GM21423 (cell line): ENCODE results near the gene AP2A1.
A peak's percentile ranks its signal among the peaks of the same experiment; 100 is the strongest.
"Not testable (repeated sequence)": the region's sequence is repeated elsewhere in the genome, so short reads cannot be mapped to it uniquely, and the experiment has no call there.

Experiments used
- ATAC-seq: cut with Tn5 transposase; IDR thresholded peaks from one replicate; pipeline ENCODE4 v1.9.1; 2021; ENCODE audit warnings: mild to moderate bottlenecking, moderate library complexity; ENCODE audit not compliant: unreplicated experiment

The AP2A1 gene

DNA sequence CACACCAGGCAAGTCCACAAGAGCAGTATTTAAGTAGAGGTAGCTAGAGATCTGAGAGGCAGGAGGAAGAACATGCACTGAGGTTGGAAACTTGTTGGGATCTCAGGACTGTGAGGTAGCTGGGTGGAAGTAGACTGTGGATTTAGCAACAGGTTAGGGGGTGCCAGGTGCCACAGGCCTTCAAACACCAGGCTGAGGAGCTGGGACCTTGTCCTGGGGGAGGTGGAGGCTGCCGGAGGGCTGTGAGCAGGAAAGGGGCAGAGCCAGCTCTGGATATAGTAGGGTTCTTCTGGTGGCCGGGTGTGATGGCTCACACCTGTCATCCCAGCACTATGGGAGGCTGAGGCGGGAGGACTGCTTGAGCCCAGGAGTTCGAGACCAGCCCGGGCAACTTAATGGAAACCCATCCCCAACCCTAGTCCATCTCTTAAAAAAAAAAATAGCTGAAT lies 43.2 kb downstream of the AP2A1 start:
- ATAC-seq, result no peak

DNA sequence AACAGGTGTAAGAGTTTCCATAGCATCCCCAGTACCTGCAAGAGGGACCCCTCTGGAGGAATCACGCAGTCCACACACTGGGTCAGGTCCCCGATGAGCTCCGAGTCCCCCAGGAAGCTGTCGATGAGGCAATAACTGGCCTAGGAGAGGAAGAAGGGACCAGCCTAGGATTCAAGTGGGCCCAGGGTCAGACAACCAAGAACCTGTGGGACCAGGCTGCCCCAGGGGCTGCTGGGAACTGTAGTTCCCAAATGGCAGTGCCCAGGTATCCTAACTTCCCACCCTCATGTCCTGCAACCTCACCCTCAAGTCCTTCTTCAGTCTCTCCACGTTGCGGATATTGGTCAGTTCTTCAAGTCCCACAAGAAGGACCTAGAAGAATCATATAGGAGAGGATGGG lies 44.5 kb downstream of the AP2A1 start:
- no peak for ATAC-seq

DNA sequence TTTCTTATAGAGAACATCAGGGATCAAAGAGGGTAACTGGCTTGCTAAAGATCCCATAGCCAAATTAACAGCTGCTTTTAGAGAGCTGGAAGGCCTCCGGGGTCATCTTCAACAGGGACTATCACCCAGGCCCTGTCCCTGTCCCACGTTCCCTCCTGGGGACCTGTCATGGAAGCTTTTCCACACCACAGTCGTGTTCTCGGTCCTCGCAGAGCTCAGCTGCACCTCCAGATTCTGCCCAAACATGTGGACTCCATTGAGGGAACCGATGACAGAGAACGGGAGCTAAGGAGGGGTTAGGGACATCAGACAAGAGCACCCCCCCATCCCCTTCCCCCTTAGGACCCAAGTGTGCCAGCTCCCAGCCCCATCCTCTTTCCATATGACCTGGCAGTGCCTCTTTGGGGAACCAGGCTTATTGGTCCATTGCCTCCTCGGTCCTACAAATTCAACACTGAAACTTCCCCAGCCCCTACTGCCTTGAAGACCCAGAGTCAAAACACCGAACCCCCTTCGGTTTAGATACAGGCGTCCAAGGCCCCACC lies 45.7 kb downstream of the AP2A1 start:
- ATAC-seq, result no peak

DNA sequence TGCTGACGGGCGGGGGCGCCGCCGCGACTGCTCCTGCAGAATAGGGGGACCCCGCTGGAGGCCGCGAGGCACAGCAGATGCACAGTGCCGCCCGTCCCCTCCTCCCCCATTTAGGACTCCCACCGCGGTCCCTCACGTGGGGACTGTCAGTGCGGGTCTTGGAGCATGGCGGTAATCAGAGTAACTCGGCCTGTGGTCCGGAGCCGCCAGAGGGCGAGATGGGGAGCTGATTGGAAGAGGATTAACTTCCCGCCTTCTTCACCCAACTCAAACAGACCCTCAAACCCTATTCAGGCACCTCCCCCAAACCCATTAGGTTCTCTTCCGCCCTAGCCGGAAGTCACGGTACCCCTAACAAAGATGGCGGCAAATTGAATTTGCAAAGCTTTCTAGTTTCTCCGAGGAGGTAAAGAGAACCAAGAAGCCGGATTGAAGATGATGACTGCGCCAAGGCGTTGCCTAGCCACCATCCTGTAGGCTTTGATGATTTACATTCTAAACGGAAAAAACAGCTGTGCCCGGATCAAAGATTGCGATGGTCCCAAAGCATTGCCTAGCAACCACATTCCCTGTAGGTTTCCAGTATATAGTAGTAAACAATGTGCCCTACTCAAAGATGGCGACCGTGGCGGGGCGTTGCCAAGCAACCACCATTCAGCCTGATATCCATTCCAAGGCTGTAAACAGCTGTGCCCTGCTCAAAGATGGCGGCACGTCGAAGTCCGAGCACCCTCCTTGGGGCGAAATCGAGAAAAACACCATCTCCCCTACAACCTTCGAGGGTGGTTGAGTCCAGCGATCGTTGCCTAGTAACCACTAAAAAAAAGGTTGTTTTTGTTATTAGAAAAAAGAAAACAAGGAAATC lies 46.4 kb downstream of the AP2A1 start, which contains the start of gene FUZ:
TSS of gene FUZ (minus strand) at position 296 of the 865 bp plus-strand sequence. CDS start at position 110, 186 bp downstream.
- ATAC-seq, result peak; percentile 50

DNA sequence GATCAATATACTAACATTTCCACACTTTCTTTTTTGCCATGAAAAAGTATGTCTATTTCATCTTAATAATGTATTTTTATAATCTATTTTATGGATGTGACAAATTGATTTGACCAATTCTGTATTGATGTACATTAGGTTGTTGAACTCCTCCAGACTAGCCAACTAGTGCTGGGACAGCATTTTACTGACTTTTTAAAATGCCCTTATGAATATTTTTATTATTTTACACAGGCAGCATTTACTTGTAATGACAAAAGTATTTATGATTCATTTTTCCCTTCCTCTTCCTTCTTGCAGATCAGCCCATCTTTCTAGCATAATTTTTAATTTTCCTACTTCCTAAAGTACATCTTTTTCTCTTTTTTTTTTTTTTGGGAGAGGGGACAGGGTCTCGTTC lies 47.2 kb downstream of the AP2A1 start:
- no peak for ATAC-seq

DNA sequence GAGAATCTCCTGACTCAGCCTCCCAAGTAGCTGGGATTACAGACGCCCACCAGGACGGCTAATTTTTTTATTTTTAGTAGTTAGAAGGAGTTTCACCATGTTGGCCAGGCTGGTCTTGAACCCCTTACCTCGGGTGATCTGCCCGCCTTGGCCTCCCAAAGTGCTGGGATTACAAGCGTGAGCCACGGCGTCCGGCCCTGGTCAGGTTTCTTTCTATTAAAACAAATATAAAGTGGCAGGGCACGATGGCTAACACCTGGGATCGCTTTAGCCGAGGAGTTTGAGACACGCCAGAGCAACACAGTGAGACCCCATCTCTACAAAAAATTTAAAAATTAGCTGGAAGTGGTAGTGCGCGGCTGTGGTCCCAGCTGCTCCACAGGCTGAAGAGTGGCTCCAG lies 49.8 kb downstream of the AP2A1 start:
- ATAC-seq, result no peak

DNA sequence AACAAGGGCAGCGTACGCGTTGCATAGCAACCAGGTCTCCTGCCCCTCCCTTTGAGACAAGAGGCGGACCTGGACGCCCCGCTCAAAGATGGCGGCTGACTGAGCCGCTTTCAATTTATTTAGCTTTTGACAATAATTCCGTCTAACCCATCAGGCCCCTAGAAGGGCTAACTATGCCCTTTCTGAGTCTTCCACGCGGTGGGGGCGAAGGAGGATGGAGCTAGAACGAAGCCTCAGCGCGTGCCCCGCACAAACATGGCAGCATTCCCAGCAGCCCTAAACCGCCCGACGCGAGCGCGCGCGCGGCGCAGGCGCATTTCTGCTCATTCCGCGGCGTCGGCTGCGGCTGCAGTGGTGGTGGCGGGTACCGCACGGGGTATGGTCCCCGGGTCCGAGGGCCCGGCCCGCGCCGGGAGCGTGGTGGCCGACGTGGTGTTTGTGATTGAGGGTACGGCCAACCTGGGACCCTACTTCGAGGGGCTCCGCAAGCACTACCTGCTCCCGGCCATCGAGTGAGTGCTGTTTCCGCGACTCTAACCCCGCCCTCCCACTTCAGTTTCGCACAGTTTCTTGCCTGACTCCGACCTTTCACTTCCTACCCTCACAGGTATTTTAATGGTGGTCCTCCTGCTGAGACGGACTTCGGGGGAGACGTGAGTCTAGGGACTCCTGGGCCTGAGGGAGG lies 51.3 kb downstream of the AP2A1 start, which contains the start of gene MED25:
TSS of gene MED25 (plus strand) at position 326 of the 685 bp plus-strand sequence. CDS start at position 379, 53 bp downstream.
- peak; percentile 76 for ATAC-seq

DNA sequence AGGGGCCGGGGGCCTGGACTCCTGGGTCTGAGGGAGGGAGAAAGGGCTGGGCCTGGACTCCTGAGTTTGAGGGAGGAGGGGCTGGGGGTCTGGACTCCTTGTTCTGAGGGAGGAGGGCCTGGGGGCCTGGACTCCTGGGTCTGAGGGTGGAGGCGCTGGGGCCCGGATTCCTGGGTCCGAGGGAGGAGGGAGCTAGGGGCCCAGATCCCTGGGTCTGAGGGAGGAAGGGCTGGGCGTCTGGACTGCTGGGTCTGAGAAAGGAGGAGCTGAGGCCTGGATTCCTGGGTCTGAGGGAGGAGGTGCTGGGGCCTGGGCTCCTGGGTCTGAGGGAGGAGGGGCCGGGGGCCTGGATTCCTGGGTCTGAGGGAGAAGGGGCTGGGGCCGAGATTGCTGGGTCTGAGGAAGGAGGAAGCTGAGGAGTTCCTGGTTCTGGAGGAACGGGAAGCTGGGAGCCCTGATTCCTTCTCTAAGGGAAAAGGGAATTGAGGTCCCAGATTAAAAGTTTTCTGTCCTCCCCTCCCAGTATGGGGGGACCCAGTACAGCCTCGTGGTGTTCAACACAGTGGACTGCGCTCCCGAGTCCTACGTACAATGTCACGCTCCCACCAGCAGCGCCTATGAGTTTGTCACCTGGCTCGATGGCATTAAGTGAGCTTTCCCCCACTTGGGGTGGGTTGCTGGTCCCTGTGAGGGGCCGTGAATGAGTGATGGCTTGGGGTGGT lies 52.0 kb downstream of the AP2A1 start:
- no peak for ATAC-seq

DNA sequence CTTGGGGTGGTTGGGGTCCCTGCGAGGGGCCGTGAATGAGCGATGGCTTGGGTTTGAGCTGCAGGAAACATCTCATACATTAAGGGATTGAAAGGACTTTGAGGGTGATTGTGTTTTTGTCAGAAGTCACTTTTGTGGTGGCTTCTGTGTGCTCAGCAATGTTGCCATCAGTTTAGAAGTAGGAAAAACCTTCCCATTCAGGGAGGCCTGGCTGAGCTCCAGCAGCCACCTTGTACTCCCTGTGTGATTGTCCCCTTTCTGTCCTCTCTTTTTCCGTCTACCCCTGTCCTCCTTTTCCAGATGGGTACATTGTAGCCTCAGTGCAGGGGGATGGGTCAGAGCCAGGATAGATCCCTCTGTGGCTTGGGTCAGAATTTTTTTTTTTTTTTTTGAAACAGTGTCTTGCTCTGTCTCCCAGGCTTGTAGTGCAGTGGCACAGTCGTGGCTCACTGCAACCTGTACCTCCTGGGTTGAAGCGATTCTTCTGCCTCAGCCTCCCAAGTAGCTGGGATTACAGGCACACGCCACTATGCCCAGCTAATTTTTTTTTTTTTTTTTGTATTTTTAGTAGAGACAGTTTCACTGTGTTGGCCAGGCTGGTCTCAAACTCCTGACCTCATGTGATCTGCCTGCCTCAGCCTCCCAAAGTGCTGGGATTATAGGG lies 52.8 kb downstream of the AP2A1 start:
- not testable (repeated sequence) for ATAC-seq

DNA sequence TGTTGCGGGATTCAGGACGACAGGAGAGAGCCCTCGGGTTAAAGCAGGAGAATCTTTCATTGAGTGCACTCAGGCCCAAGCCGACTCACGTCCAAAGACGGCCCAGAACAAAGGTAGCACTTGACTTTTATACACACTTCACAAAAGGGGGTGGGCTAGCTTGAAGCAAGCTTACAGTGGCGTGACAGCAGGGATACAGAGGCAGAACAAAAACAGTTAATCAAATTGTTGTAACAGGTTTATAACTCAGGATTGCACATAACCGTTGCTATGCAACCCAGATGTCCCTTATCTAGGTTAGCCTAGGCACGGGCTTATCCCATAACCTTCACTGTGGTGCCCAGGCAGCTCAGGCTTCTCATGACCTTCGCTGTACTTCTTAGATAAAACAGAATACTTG lies 53.3 kb downstream of the AP2A1 start:
- no peak for ATAC-seq

DNA sequence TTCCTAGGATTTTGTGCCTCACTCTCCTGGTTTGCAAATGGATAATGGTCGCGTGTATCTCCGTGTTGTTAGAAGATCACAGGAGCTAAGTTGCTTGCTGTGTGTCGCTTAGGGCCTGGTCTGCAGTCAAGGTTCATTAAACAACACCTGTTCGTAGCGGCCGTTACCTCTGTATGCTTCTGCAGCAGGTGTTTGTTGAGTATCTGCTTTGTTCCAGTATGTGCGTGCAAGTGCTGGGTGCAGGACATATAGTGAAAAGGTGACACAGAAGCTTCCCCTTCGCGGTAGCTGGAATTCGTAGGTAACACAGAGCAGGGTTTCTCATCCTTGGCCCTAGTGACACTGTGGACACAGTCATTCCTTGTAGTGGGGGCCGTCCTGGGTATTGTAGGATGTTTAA lies 56.7 kb downstream of the AP2A1 start:
- ATAC-seq, result no peak

DNA sequence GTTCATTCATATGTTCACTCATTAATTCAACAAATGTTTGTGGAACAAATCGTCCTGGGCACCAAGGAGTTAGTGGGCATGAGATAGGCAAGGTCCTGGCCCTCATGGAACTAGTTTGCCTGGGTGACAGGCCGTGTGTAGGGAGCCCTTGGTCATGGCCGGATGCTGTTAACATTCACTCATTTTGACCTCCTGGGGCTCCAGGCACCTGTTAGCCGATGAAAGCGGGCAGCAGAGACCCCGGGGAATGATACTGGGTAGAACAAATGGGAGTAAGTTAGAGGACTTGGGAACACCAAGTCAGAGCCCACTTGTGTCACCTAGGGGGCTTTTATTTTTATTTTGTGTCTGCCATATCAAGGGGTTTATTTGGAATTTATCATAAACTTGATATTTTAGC lies 57.9 kb downstream of the AP2A1 start:
- no peak for ATAC-seq

DNA sequence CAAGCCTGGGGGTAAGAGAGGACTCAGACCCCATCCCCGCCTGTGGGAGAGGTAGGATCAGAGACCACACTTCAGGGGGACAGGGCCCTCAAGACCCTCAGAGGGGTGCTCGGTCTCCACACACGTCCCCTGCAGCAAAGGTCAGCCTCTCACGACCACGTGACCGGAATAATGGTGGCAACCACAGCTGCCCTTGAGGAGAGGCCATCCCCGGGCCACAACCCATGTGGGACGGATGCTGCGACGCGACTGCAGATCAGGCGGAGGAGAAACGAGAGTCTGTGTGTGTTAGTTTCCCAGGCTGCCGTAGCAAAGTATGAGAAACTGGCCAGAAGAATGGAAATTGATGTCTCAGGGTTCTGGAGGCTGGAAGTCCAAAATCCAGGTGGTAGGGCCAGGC lies 60.2 kb downstream of the AP2A1 start:
- ATAC-seq, result no peak

DNA sequence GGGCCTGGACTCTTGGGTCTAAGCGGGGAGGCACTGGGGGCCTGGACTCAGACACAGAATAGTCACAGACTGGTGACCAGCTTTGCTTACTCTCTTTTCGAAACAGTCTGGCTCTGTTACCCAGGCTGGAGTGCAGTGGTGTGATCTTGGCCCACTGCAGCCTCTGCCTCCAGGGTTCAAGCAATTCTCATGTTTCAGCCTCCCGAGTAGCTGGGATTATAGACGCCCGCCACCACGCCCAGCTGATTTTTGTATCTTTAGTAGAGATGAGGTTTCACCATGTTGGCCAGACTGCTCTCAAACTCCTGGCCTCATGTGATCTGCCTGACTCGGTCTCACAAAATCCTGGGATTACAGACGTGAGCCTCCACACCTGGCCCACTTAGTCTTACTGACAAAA lies 62.4 kb downstream of the AP2A1 start:
- ATAC-seq, result no peak

DNA sequence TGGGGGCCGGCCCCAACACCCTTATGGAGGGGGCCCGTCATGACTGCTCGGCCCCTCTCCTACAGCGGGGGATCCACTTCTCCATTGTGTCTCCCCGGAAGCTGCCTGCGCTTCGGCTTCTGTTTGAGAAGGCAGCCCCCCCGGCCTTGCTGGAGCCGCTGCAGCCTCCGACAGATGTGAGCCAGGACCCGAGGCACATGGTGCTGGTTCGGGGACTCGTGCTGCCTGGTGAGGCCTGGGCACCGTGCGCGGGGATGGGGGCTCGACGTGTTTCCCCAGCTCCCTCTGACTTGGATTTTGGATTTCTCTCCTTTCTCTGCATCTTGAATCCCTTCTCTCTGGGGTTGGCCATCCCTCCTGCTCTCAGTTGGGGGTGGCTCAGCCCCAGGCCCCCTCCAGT lies 62.9 kb downstream of the AP2A1 start:
- no peak for ATAC-seq

DNA sequence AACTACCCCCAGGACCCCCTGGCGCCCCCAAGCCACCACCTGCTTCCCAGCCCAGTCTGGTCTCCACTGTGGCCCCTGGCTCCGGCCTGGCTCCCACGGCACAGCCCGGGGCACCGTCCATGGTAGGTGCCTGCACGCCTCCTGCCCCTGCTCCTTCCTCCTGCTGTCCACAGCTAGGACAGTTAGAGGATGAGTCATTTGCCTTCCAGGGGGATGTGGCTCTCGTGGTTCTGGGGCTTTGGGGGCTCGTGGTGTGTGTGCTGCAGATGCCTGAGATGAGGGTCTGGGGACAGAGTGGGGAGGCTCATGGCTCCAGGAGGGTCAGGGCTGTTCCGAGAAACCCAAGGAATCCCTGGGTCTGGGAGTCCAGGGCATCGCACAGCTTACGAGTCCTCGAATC lies 64.0 kb downstream of the AP2A1 start:
- ATAC-seq, result no peak

DNA sequence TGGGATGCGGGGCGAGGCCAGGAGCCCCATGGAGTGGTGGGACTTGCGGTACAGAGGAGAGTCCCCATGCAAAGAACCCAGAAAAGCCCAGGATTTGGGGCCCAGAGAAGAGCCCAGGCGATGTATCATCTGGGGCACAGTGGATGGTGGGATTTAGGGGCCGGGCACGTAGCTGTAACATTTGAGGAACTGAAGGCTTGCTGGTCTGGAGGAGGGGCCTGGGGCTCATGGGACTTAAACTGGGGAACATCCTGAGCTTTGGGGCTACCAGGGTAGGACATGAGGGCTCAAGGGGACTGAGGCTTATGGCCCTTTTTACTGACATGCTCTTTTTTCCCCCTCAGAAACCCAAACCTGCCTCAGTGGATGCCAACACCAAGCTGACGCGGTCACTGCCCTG lies 64.8 kb downstream of the AP2A1 start:
- ATAC-seq, result no peak

DNA sequence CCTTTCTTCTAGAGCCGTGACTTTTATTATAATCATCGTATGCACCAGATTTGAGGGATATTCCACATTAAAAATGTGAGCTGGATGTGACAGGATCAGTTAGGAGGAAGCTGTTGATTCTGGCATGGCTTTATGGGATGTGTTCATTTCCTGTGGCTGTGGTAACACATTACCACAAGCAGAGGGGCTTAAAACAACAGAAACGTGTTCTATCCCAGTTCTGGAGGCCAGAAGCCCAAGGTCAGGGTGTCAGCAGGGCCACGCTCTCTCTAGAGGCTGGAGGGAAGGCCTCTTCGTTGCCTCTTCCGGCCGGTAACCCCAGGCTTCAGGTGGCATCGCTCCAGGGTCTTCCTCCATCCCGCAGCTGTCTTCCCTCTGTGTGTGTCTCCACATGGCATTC lies 65.8 kb downstream of the AP2A1 start:
- no peak for ATAC-seq

DNA sequence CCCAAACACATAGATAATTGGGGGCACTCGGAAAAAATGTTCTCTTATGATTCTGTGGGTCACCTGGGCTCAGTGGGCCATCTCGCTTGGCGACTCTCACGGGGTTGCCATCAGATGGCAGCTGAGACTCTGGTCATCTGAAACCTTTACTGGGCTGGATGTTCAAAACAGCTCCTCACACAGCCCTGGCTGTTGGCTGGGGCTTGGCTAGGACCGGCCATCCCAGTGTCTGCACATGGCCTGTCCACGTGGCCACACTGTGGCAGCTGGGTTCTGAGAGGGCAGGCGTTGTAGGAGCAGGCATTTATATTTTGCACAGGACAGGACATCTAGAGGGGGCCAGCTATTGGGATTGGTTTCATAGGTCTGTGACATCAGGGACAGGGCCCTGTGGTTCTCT lies 66.8 kb downstream of the AP2A1 start:
- no peak for ATAC-seq

DNA sequence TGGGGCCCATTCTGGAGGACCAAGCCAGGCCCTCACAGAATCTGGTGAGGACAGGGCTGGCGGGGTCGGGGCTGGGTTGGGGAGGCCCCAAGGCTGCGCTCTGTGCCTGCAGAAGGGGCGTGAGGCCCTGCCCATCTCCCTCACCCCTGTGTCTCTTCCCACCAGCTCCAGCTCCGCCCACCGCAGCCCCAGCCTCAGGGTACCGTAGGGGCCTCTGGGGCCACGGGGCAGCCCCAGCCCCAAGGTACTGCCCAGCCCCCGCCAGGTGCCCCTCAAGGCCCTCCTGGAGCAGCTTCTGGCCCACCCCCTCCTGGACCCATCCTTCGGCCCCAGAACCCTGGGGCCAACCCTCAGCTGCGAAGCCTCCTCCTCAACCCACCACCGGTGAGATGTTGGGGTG lies 68.8 kb downstream of the AP2A1 start:
- ATAC-seq, result no peak
